ENCODE measurements around the gene KIF26B.
"Not testable (repeated sequence)": the region's sequence is repeated elsewhere in the genome, so short reads cannot be mapped to it uniquely, and the experiment has no call there.

The KIF26B gene

GRCh38 chr1:245338485-245338877 lies 183.7 kb downstream of the KIF26B start:
- no peak overlapping the region for H3K4me3 ChIP-seq (ENCODE audit: low read length)
- TF ChIP-seq ZNF274 (IDR thresholded peaks at IDR 0.05; ENCODE audit: low read depth, low read length): no peak

- no peak for TF ChIP-seq ZNF274 (IDR thresholded peaks at IDR 0.05; ENCODE audit: low read depth, low read length)
Observed at GRCh38 chr1:245341743-245342142, 187.0 kb downstream of the KIF26B start.

GRCh38 chr1:245345191-245345884 lies 190.6 kb downstream of the KIF26B start:
- H3K4me3 ChIP-seq (ENCODE audit: low read length): no peak overlapping the region
- TF ChIP-seq ZNF274 (IDR thresholded peaks at IDR 0.05; ENCODE audit: low read depth, low read length): no peak

More at GRCh38 chr1:245341743-245342142, 187.0 kb downstream of the KIF26B start:
- no peak overlapping the region for H3K4me3 ChIP-seq (ENCODE audit: low read length)

GRCh38 chr1:245348626-245349025 lies 193.8 kb downstream of the KIF26B start:
- H3K4me3 ChIP-seq (ENCODE audit: low read length): no peak overlapping the region
- TF ChIP-seq ZNF274 (IDR thresholded peaks at IDR 0.05; ENCODE audit: low read depth, low read length): no peak

GRCh38 chr1:245353411-245353810 lies 198.6 kb downstream of the KIF26B start:
- TF ChIP-seq ZNF274 (IDR thresholded peaks at IDR 0.05; ENCODE audit: low read depth, low read length): no peak
- no peak overlapping the region for H3K4me3 ChIP-seq (ENCODE audit: low read length)

- H3K4me3 ChIP-seq (ENCODE audit: low read length): no peak overlapping the region
- no peak for TF ChIP-seq ZNF274 (IDR thresholded peaks at IDR 0.05; ENCODE audit: low read depth, low read length)
Observed at GRCh38 chr1:245353915-245354775, 199.4 kb downstream of the KIF26B start.

- H3K4me3 ChIP-seq (ENCODE audit: low read length): not testable (repeated sequence)
Observed at GRCh38 chr1:245355851-245356630, 201.3 kb downstream of the KIF26B start.

- no peak for TF ChIP-seq ZNF274 (IDR thresholded peaks at IDR 0.05; ENCODE audit: low read depth, low read length)
- no peak overlapping the region for H3K4me3 ChIP-seq (ENCODE audit: low read length)
Observed at GRCh38 chr1:245356891-245357585, 202.3 kb downstream of the KIF26B start.

GRCh38 chr1:245359101-245359680 lies 204.4 kb downstream of the KIF26B start:
- not testable (repeated sequence) for H3K4me3 ChIP-seq (ENCODE audit: low read length)

GRCh38 chr1:245361065-245361464 lies 206.3 kb downstream of the KIF26B start:
- no peak for TF ChIP-seq ZNF274 (IDR thresholded peaks at IDR 0.05; ENCODE audit: low read depth, low read length)
- no peak overlapping the region for H3K4me3 ChIP-seq (ENCODE audit: low read length)

GRCh38 chr1:245361951-245362350 lies 207.2 kb downstream of the KIF26B start:
- no peak for TF ChIP-seq ZNF274 (IDR thresholded peaks at IDR 0.05; ENCODE audit: low read depth, low read length)
- H3K4me3 ChIP-seq (ENCODE audit: low read length): no peak overlapping the region

GRCh38 chr1:245363461-245364200 lies 208.8 kb downstream of the KIF26B start:
- H3K4me3 ChIP-seq (ENCODE audit: low read length): no peak overlapping the region
- TF ChIP-seq ZNF274 (IDR thresholded peaks at IDR 0.05; ENCODE audit: low read depth, low read length): no peak

Data from GM08714 (cell line).